Thyroid gland (tissue), 4 donors: ENCODE data around the gene SPATA13.
"Not testable (repeated sequence)": the region's sequence is repeated elsewhere in the genome, so short reads cannot be mapped to it uniquely, and the experiment has no call there.

ENCODE experiments used
- POLR2A ChIP-seq, 2 donors: fragments of 450-650 bp; IDR thresholded peaks; one replicate each; pipeline ENCODE4 v1.6.1; 2017; ENCODE audit warnings: antibody characterized with exemption in 2 of 2, mild to moderate bottlenecking in 2 of 2, moderate library complexity in 1 of 2
- TF ChIP-seq, protein P1 (sequence below), 6 experiments: fragments of 200-600 bp in 3 of 6; fragments of 450-650 bp in 3 of 6; sonication (generic) in 3 of 6; IDR thresholded peaks; one replicate each; pipeline ENCODE4 v1.5.1; 2016 to 2019; ENCODE audit warnings: antibody characterized with exemption in 6 of 6, mild to moderate bottlenecking in 2 of 6, inconsistent platforms in 1 of 6, moderate library complexity in 1 of 6

- TF ChIP-seq, protein P1, sequence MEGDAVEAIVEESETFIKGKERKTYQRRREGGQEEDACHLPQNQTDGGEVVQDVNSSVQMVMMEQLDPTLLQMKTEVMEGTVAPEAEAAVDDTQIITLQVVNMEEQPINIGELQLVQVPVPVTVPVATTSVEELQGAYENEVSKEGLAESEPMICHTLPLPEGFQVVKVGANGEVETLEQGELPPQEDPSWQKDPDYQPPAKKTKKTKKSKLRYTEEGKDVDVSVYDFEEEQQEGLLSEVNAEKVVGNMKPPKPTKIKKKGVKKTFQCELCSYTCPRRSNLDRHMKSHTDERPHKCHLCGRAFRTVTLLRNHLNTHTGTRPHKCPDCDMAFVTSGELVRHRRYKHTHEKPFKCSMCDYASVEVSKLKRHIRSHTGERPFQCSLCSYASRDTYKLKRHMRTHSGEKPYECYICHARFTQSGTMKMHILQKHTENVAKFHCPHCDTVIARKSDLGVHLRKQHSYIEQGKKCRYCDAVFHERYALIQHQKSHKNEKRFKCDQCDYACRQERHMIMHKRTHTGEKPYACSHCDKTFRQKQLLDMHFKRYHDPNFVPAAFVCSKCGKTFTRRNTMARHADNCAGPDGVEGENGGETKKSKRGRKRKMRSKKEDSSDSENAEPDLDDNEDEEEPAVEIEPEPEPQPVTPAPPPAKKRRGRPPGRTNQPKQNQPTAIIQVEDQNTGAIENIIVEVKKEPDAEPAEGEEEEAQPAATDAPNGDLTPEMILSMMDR (IDR thresholded peaks at IDR 0.05): not testable (repeated sequence)
- not testable (repeated sequence) for TF ChIP-seq POLR2A (IDR thresholded peaks at IDR 0.05)
Observed at GRCh38 chr13:24122045-24122444, 38.5 kb upstream of the SPATA13 start.
